ENCODE measurements around the gene OLFM2. TPM values are rescaled to one million over a fixed set of nuclear protein-coding genes. Genes with fewer than 3 reads are reported as not detected.

OLFM2 gene
- total RNA-seq, 1 experiment from 2014 or later, result 19.9 TPM

DNA sequence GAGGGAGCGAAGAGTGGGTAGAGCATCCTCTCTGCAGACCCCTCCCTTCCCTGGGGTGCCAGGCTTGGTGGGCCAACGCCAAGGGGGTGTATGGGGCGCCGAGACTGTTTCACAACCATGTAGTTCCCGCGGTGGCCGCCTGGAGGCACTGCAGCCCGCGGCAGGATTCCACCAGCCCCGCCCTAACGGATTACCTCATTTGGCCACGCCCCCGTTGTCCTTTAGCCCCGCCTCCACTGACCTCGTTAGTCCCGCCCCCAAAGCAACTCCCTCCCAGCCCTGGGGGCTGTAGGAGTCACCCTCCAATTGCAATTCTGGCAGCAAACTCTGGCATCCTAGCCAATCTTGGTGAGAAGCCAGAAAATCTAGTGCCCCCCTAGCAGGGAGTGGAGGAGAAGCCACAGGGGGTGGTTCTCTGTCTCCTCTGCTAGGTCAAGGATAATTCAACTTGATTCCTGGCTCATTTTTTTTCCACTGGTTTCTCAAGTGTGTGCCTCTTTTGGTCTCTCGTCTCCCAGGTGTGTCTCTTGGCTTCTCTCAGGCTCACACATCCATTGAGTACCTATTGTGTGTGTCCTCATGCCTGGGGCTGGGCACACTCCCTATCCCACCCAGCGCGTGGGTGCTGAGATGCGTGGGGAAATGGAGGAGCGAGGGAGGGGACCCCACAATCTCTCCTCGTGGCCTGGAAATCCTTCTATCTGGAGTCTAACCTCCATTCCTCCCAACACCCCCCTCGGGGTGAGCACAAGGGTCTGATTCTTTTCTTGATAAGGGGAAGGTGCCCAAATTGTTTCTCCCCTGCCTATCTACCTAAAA, 2.0 kb downstream of the OLFM2 start:
- Histone ChIP-seq H3K9me3 (ENCODE audit: control insufficient read depth in 1 of 2, insufficient read depth in 1 of 2, low read depth in 1 of 2, low read length in 2 of 2) (no peaks in the 10 kb centered on the region), H3K9ac (ENCODE audit: low read length) (peak overlapping the region; percentile 33; the same call in 1 of the 2 replicates), H3K27ac (ENCODE audit: low read depth, low read length) (peak overlapping the region; percentile 16), H3K79me2 (ENCODE audit: insufficient read depth, low read length) (no peaks in the 10 kb centered on the region), H3K4me2 (ENCODE audit: low read length) (peak overlapping the region; percentile 90), H4K20me1 (ENCODE audit: insufficient read depth) (no peaks in the 10 kb centered on the region; the same call in 1 of the 2 replicates), H3K27me3 (ENCODE audit: insufficient read depth, low read length) (no peaks in the 10 kb centered on the region), H3K4me3 (replicated peaks in 1 of 2; ENCODE audit: low read depth in 1 of 2, low read length in 2 of 2) (peak overlapping the region in 1 of 2 experiments; percentile 12; a peak in 1 of 4 replicates), H3K36me3 (ENCODE audit: control insufficient read depth in 1 of 2, insufficient read depth in 2 of 2, low read length in 2 of 2) (no peaks in the 10 kb centered on the region), H3K9me2 (ENCODE audit: insufficient read depth) (no peaks in the 10 kb centered on the region), H2AFZ (ENCODE audit: low read depth, low read length, poor library complexity, severe bottlenecking) (no peak overlapping the region), H3K4me1 (ENCODE audit: control insufficient read depth in 1 of 2, insufficient read depth in 2 of 2, low read length in 2 of 2) (peaks cover 12 to 31% of the 10 kb centered on the region in 2 experiments; a peak in 3 of 4 replicates)
- RAD21 ChIA-PET (ENCODE audit: low non-redundant PET in 1 of 2, low total read pairs in 2 of 2, uncharacterized antibody in 2 of 2, unreplicated experiment in 2 of 2), result no interaction called here
- CTCF ChIA-PET, result interaction anchor here (1.0 to 1.2 kb wide), 2 partner anchors 93 to 179 kb away, joined by 3 to 6 read pairs; no protein-coding TSS in a partner anchor
- intact Hi-C loops (cut with micrococcal nuclease), result loop anchor here (1.0 to 5.0 kb wide), 6 partner anchors 66 to 456 kb away; no protein-coding TSS in a partner anchor
- TF ChIP-seq, protein P1, sequence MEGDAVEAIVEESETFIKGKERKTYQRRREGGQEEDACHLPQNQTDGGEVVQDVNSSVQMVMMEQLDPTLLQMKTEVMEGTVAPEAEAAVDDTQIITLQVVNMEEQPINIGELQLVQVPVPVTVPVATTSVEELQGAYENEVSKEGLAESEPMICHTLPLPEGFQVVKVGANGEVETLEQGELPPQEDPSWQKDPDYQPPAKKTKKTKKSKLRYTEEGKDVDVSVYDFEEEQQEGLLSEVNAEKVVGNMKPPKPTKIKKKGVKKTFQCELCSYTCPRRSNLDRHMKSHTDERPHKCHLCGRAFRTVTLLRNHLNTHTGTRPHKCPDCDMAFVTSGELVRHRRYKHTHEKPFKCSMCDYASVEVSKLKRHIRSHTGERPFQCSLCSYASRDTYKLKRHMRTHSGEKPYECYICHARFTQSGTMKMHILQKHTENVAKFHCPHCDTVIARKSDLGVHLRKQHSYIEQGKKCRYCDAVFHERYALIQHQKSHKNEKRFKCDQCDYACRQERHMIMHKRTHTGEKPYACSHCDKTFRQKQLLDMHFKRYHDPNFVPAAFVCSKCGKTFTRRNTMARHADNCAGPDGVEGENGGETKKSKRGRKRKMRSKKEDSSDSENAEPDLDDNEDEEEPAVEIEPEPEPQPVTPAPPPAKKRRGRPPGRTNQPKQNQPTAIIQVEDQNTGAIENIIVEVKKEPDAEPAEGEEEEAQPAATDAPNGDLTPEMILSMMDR (IDR thresholded peaks at IDR 0.05 in 2 of 3, conservative IDR thresholded peaks at IDR 0.05 in 1 of 3; ENCODE audit: borderline replicate concordance in 1 of 3, insufficient read depth in 1 of 3, low read depth in 2 of 3, low read length in 2 of 3), result peak; percentile 86 to 95 (median 90)
- TF ChIP-seq EGR1 (IDR thresholded peaks at IDR 0.05; ENCODE audit: low read depth) (0 out of 2 replicates have a peak, but pooled peaks have one; percentile 34), SP1 (IDR thresholded peaks at IDR 0.05; ENCODE audit: low read depth) (peak; percentile 47), RAD21 (IDR thresholded peaks at IDR 0.05; ENCODE audit: low read depth) (peak; percentile 97), SRF (IDR thresholded peaks at IDR 0.05; ENCODE audit: low read depth) (no peak; the same call in none of the 2 replicates)
- TF ChIP-seq, protein P2, sequence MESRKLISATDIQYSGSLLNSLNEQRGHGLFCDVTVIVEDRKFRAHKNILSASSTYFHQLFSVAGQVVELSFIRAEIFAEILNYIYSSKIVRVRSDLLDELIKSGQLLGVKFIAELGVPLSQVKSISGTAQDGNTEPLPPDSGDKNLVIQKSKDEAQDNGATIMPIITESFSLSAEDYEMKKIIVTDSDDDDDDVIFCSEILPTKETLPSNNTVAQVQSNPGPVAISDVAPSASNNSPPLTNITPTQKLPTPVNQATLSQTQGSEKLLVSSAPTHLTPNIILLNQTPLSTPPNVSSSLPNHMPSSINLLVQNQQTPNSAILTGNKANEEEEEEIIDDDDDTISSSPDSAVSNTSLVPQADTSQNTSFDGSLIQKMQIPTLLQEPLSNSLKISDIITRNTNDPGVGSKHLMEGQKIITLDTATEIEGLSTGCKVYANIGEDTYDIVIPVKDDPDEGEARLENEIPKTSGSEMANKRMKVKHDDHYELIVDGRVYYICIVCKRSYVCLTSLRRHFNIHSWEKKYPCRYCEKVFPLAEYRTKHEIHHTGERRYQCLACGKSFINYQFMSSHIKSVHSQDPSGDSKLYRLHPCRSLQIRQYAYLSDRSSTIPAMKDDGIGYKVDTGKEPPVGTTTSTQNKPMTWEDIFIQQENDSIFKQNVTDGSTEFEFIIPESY (IDR thresholded peaks at IDR 0.05; ENCODE audit: extremely low read depth, insufficient replicate concordance, low read length), result no peak
- BruUV-seq (replicated peaks), result no TSS peak
- ATAC-seq (peak; percentile 82), DNase-seq (ENCODE audit: low read depth, low spot score) (peak; percentile 66)
- POLR2A ChIA-PET, result no interaction called here
